ENCODE results near the gene SETBP1.
A peak's percentile ranks its signal among the peaks of the same experiment; 100 is the strongest.
"Not testable (repeated sequence)": the region's sequence is repeated elsewhere in the genome, so short reads cannot be mapped to it uniquely, and the experiment has no call there.

SETBP1 gene

GRCh38 chr18:44708451-44709083, 27.9 kb downstream of the SETBP1 start:
- DNase-seq = no peak

- no peak for DNase-seq
These were observed 28.8 kb downstream of the SETBP1 start for GRCh38 chr18:44709307-44710126.

- no peak for DNase-seq
These were observed 30.2 kb downstream of the SETBP1 start for GRCh38 chr18:44710931-44711330.

GRCh38 chr18:44712025-44712424, 31.3 kb downstream of the SETBP1 start:
- DNase-seq = no peak

GRCh38 chr18:44713435-44713834, 32.7 kb downstream of the SETBP1 start:
- DNase-seq = no peak

GRCh38 chr18:44714376-44714775, 33.7 kb downstream of the SETBP1 start:
- no peak for DNase-seq

- DNase-seq = no peak
These were observed 34.6 kb downstream of the SETBP1 start for GRCh38 chr18:44715245-44715644.

- no peak for DNase-seq
These were observed 35.2 kb downstream of the SETBP1 start for GRCh38 chr18:44715842-44716241.

- peak; percentile 33 for DNase-seq
These were observed 36.0 kb downstream of the SETBP1 start for GRCh38 chr18:44716697-44717163.

- DNase-seq = no peak
These were observed 38.9 kb downstream of the SETBP1 start for GRCh38 chr18:44719519-44720060.

GRCh38 chr18:44721748-44722147, 41.1 kb downstream of the SETBP1 start:
- DNase-seq = not testable (repeated sequence)

GRCh38 chr18:44723411-44723810, 42.7 kb downstream of the SETBP1 start:
- peak; percentile 35 for DNase-seq

GRCh38 chr18:44724105-44724778, 43.6 kb downstream of the SETBP1 start:
- peak; percentile 17 for DNase-seq

- peak; percentile 72 for DNase-seq
These were observed 44.8 kb downstream of the SETBP1 start for GRCh38 chr18:44725300-44726058.

- no peak for DNase-seq
These were observed 45.4 kb downstream of the SETBP1 start for GRCh38 chr18:44726059-44726421.

GRCh38 chr18:44727291-44727690, 46.6 kb downstream of the SETBP1 start:
- DNase-seq = no peak

- peak; percentile 59 for DNase-seq
These were observed 49.0 kb downstream of the SETBP1 start for GRCh38 chr18:44729631-44730101.

- no peak for DNase-seq
These were observed 50.3 kb downstream of the SETBP1 start for GRCh38 chr18:44730803-44731529.

GRCh38 chr18:44731530-44732237, 51.0 kb downstream of the SETBP1 start:
- no peak for DNase-seq

GRCh38 chr18:44732238-44732563, 51.5 kb downstream of the SETBP1 start:
- no peak for DNase-seq

GRCh38 chr18:44732599-44732998, 51.9 kb downstream of the SETBP1 start:
- DNase-seq = no peak

All from stimulated activated CD4-positive, alpha-beta T cell treated with anti-CD3 and anti-CD28 coated beads, Interleukin-1b, Interleukin-23, amount 100 ng/mL, for 48 hours (primary cell).